Activated naive CD4-positive, alpha-beta T cell treated with anti-CD3 and anti-CD28 coated beads, Interleukin-2, amount 10 ng/mL, durations not matched to agents 7 days and 5 days (primary cell): ENCODE measurements around the gene PFKFB4.

Experiments used
- CTCF ChIA-PET: fragments of 350-600 bp; sonication (Branson Sonifier 250); formaldehyde crosslinking; loops from one replicate; lab custom pipeline; 2021; ENCODE audit warnings: antibody characterized with exemption; lab: Charles Lee
- DNase-seq: peaks from one replicate; pipeline ENCODE4 v3.0.0-alpha.2; 2020
- H3K27ac Mint-ChIP-seq: one replicate; pipeline ENCODE4 v1.8.0; 2021; ENCODE audit warnings: mild to moderate bottlenecking, moderate library complexity, mixed read lengths
- H3K27me3 Mint-ChIP-seq: one replicate; pipeline ENCODE4 v1.8.0; 2021; ENCODE audit warnings: mild to moderate bottlenecking, mixed read lengths
- H3K36me3 Mint-ChIP-seq: one replicate; pipeline ENCODE4 v1.8.0; 2021; ENCODE audit warnings: mixed read lengths
- H3K4me1 Mint-ChIP-seq: one replicate; pipeline ENCODE4 v1.8.0; 2021; ENCODE audit warnings: mixed read lengths
- H3K4me3 Mint-ChIP-seq: one replicate; pipeline ENCODE4 v1.8.0; 2021; ENCODE audit warnings: mild to moderate bottlenecking, moderate library complexity, mixed read lengths
- H3K9me3 Mint-ChIP-seq: one replicate; pipeline ENCODE4 v1.8.0; 2021; ENCODE audit warnings: mixed read lengths

The PFKFB4 gene

GRCh38 chr3:48569808-48570450, 13.3 kb upstream of the PFKFB4 start:
- no peak overlapping the region for H3K4me3 Mint-ChIP-seq
- H3K27ac Mint-ChIP-seq: no peak overlapping the region
- CTCF ChIA-PET: interaction anchor here (3.8 kb wide), 1 partner anchor 12 kb away, joined by 13 read pairs; no protein-coding TSS in a partner anchor
- no peaks in the 10 kb centered on the region for H3K27me3 Mint-ChIP-seq
- peaks cover 7% of the 10 kb centered on the region for H3K4me1 Mint-ChIP-seq
- DNase-seq: no peak
- H3K36me3 Mint-ChIP-seq: no peaks in the 10 kb centered on the region
- H3K9me3 Mint-ChIP-seq: no peaks in the 10 kb centered on the region

GRCh38 chr3:48569400-48569799, 12.8 kb upstream of the PFKFB4 start:
- Mint-ChIP-seq H3K27me3 (no peaks in the 10 kb centered on the region), H3K9me3 (no peaks in the 10 kb centered on the region), H3K36me3 (no peaks in the 10 kb centered on the region), H3K4me1 (peaks cover 7% of the 10 kb centered on the region), H3K27ac (no peak overlapping the region), H3K4me3 (no peak overlapping the region)
- no peak for DNase-seq
- CTCF ChIA-PET: interaction anchor here (3.8 kb wide), 1 partner anchor 11 kb away, joined by 13 read pairs; no protein-coding TSS in a partner anchor

- peaks cover 7% of the 10 kb centered on the region for H3K4me1 Mint-ChIP-seq
- CTCF ChIA-PET: interaction anchor here (0.6 to 3.8 kb wide), 2 partner anchors 10 to 53 kb away, joined by 3 to 13 read pairs; no protein-coding TSS in a partner anchor
These were observed 11.9 kb upstream of the PFKFB4 start for GRCh38 chr3:48568476-48568875.

GRCh38 chr3:48567500-48567899, 10.9 kb upstream of the PFKFB4 start:
- CTCF ChIA-PET: interaction anchor here (0.6 to 3.8 kb wide), 3 partner anchors 9 to 131 kb away, joined by 3 to 13 read pairs (median 3); no protein-coding TSS in a partner anchor
- Mint-ChIP-seq H3K36me3 (no peaks in the 10 kb centered on the region), H3K27me3 (peaks cover 10% of the 10 kb centered on the region), H3K4me3 (no peak overlapping the region), H3K9me3 (no peaks in the 10 kb centered on the region), H3K27ac (no peak overlapping the region), H3K4me1 (peaks cover 7% of the 10 kb centered on the region)
- no peak for DNase-seq

More at GRCh38 chr3:48568476-48568875, 11.9 kb upstream of the PFKFB4 start:
- no peak overlapping the region for H3K4me3 Mint-ChIP-seq
- no peaks in the 10 kb centered on the region for H3K27me3 Mint-ChIP-seq
- no peaks in the 10 kb centered on the region for H3K9me3 Mint-ChIP-seq
- no peak overlapping the region for H3K27ac Mint-ChIP-seq
- DNase-seq: no peak
- no peaks in the 10 kb centered on the region for H3K36me3 Mint-ChIP-seq

- no peaks in the 10 kb centered on the region for H3K9me3 Mint-ChIP-seq
- H3K36me3 Mint-ChIP-seq: no peaks in the 10 kb centered on the region
- no peak for DNase-seq
- peaks cover 7% of the 10 kb centered on the region for H3K4me1 Mint-ChIP-seq
- H3K4me3 Mint-ChIP-seq: no peak overlapping the region
- H3K27me3 Mint-ChIP-seq: peaks cover 10% of the 10 kb centered on the region
- H3K27ac Mint-ChIP-seq: no peak overlapping the region
- CTCF ChIA-PET: interaction anchor here (1.1 to 3.8 kb wide), 2 partner anchors 9 to 131 kb away, joined by 3 to 13 read pairs; no protein-coding TSS in a partner anchor
These were observed 10.5 kb upstream of the PFKFB4 start for GRCh38 chr3:48567090-48567489.

GRCh38 chr3:48566401-48566760, 9.8 kb upstream of the PFKFB4 start:
- H3K36me3 Mint-ChIP-seq: no peaks in the 10 kb centered on the region
- no peak overlapping the region for H3K27ac Mint-ChIP-seq
- peaks cover 15% of the 10 kb centered on the region for H3K27me3 Mint-ChIP-seq
- no peak overlapping the region for H3K4me3 Mint-ChIP-seq
- CTCF ChIA-PET: interaction anchor here (0.9 to 3.8 kb wide), 3 partner anchors 8 to 130 kb away, joined by 3 to 13 read pairs (median 4); no protein-coding TSS in a partner anchor
- DNase-seq: no peak
- peaks cover 7% of the 10 kb centered on the region for H3K4me1 Mint-ChIP-seq
- no peaks in the 10 kb centered on the region for H3K9me3 Mint-ChIP-seq

- DNase-seq: peak; percentile 32
- no peaks in the 10 kb centered on the region for H3K36me3 Mint-ChIP-seq
- peak overlapping the region; percentile 60 for H3K27ac Mint-ChIP-seq
- H3K4me3 Mint-ChIP-seq: no peak overlapping the region
- no peaks in the 10 kb centered on the region for H3K9me3 Mint-ChIP-seq
- peaks cover 12% of the 10 kb centered on the region for H3K4me1 Mint-ChIP-seq
- H3K27me3 Mint-ChIP-seq: peaks cover 21% of the 10 kb centered on the region
- CTCF ChIA-PET: interaction anchor here (0.9 to 3.8 kb wide), 3 partner anchors 8 to 130 kb away, joined by 3 to 13 read pairs (median 4); no protein-coding TSS in a partner anchor
These were observed 9.2 kb upstream of the PFKFB4 start for GRCh38 chr3:48565591-48566400.

- no peak for DNase-seq
- Mint-ChIP-seq H3K36me3 (no peaks in the 10 kb centered on the region), H3K4me1 (peaks cover 12% of the 10 kb centered on the region), H3K4me3 (no peak overlapping the region), H3K9me3 (no peaks in the 10 kb centered on the region), H3K27ac (no peak overlapping the region), H3K27me3 (peaks cover 27% of the 10 kb centered on the region)
- CTCF ChIA-PET: interaction anchor here (1.6 kb wide), 1 partner anchor 129 kb away, joined by 3 read pairs; no protein-coding TSS in a partner anchor
These were observed 8.6 kb upstream of the PFKFB4 start for GRCh38 chr3:48565186-48565585.

GRCh38 chr3:48564667-48565066, 8.1 kb upstream of the PFKFB4 start:
- Mint-ChIP-seq H3K27me3 (peaks cover 30% of the 10 kb centered on the region), H3K4me3 (no peak overlapping the region), H3K27ac (no peak overlapping the region), H3K9me3 (no peaks in the 10 kb centered on the region), H3K36me3 (no peaks in the 10 kb centered on the region), H3K4me1 (peaks cover 15% of the 10 kb centered on the region)
- no peak for DNase-seq
- CTCF ChIA-PET: interaction anchor here (1.6 kb wide), 1 partner anchor 129 kb away, joined by 3 read pairs; no protein-coding TSS in a partner anchor

GRCh38 chr3:48564022-48564421, 7.4 kb upstream of the PFKFB4 start:
- Mint-ChIP-seq H3K9me3 (no peaks in the 10 kb centered on the region), H3K27me3 (peaks cover 33% of the 10 kb centered on the region), H3K4me3 (no peak overlapping the region), H3K27ac (no peak overlapping the region), H3K36me3 (no peaks in the 10 kb centered on the region), H3K4me1 (peaks cover 20% of the 10 kb centered on the region)
- no peak for DNase-seq
- CTCF ChIA-PET: interaction anchor here (0.7 to 1.5 kb wide), 2 partner anchors 10 to 71 kb away, joined by 3 read pairs; partner anchors contain the start of gene SLC26A6

- CTCF ChIA-PET: interaction anchor here (1.5 kb wide), 1 partner anchor 72 kb away, joined by 3 read pairs; the partner anchor contains the start of gene SLC26A6
- no peak for DNase-seq
- Mint-ChIP-seq H3K4me3 (no peak within 1 kb of the TSS), H3K27ac (no peak within 1 kb of the TSS), H3K4me1 (peaks cover 26% of the 10 kb centered on the region), H3K27me3 (peaks cover 33% of the 10 kb centered on the region), H3K9me3 (no peaks in the 10 kb centered on the region), H3K36me3 (no peaks in the 10 kb centered on the region)
These were observed 6.8 kb upstream of the PFKFB4 start, which contains the start of gene UCN2 for GRCh38 chr3:48563382-48563918. Gene UCN2 (minus strand): TSS chr3:48563781. CDS start chr3:48563124, 657 bp downstream.

GRCh38 chr3:48562367-48563095, 5.9 kb upstream of the PFKFB4 start:
- CTCF ChIA-PET: interaction anchor here (1.4 to 1.5 kb wide), 2 partner anchors 73 to 162 kb away, joined by 3 to 5 read pairs; partner anchors contain the start of gene SLC26A6
- H3K9me3 Mint-ChIP-seq: no peaks in the 10 kb centered on the region
- DNase-seq: no peak

More at GRCh38 chr3:48562367-48563095, 5.9 kb upstream of the PFKFB4 start:
- Mint-ChIP-seq H3K27me3 (peaks cover 33% of the 10 kb centered on the region), H3K27ac (no peak overlapping the region), H3K36me3 (no peaks in the 10 kb centered on the region), H3K4me1 (peaks cover 31% of the 10 kb centered on the region), H3K4me3 (no peak overlapping the region)
